ENCODE data around the gene ERP29. TPM values are rescaled to one million over a fixed set of nuclear protein-coding genes. Genes with fewer than 3 reads are reported as not detected.
"Not testable (repeated sequence)": the region's sequence is repeated elsewhere in the genome, so short reads cannot be mapped to it uniquely, and the experiment has no call there.

The ERP29 gene
- total RNA-seq, 1 donor from 2014 or later: 101 TPM

GRCh38 chr12:111997300-111997699, 15.9 kb upstream of the ERP29 start:
- Mint-ChIP-seq H3K9me3 (no peaks in the 10 kb centered on the region), H3K4me3 (no peak overlapping the region), H3K4me1 (no peaks in the 10 kb centered on the region), H3K36me3 (ENCODE audit: low read depth) (no peaks in the 10 kb centered on the region), H3K27me3 (ENCODE audit: low read depth) (no peaks in the 10 kb centered on the region), H3K27ac (ENCODE audit: unreplicated experiment) (no peak overlapping the region)
- TF ChIP-seq CTCF (conservative IDR thresholded peaks at IDR 0.05): no peak
- DNase-seq (ENCODE audit: low read depth, low spot score): no peak

GRCh38 chr12:111998015-111998414, 15.2 kb upstream of the ERP29 start:
- Mint-ChIP-seq H3K27ac (ENCODE audit: unreplicated experiment) (no peak overlapping the region), H3K36me3 (ENCODE audit: low read depth) (no peaks in the 10 kb centered on the region), H3K9me3 (no peaks in the 10 kb centered on the region), H3K4me3 (no peak overlapping the region), H3K27me3 (ENCODE audit: low read depth) (no peaks in the 10 kb centered on the region), H3K4me1 (no peaks in the 10 kb centered on the region)
- DNase-seq (ENCODE audit: low read depth, low spot score): no peak
- TF ChIP-seq CTCF (conservative IDR thresholded peaks at IDR 0.05): no peak

- H3K36me3 Mint-ChIP-seq (ENCODE audit: low read depth); H3K9me3 Mint-ChIP-seq; H3K4me3 Mint-ChIP-seq; H3K27me3 Mint-ChIP-seq (ENCODE audit: low read depth); H3K4me1 Mint-ChIP-seq; H3K27ac Mint-ChIP-seq (ENCODE audit: unreplicated experiment); DNase-seq (ENCODE audit: low read depth, low spot score): not testable (repeated sequence)
Measured at GRCh38 chr12:111999129-111999528, 14.1 kb upstream of the ERP29 start.

DNA sequence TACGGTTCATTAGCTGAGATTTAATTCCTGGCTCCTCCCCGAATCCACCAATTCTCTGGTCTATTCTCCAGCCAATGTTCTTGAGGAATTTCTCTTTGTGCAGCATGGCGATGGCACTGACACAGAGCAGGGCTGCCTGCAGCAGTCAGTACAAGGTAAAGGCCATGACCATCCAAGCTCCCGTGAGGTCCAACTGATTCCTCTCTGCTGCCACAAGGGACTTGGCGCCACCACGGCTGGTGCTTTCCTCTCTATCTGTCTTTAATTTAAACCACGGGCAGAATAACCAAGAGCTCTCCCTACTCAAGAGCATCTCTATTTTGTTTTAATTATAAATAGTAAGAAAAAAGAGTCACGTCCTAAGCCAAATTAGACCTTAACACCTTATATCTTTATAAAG, 12.4 kb upstream of the ERP29 start:
- H3K9me3 Mint-ChIP-seq: no peaks in the 10 kb centered on the region
- H3K27ac Mint-ChIP-seq (ENCODE audit: unreplicated experiment): peak overlapping the region; percentile 51
- H3K36me3 Mint-ChIP-seq (ENCODE audit: low read depth): no peaks in the 10 kb centered on the region
- peaks cover 4% of the 10 kb centered on the region for H3K4me1 Mint-ChIP-seq
- DNase-seq (ENCODE audit: low read depth, low spot score): no peak
- no peak for TF ChIP-seq CTCF (conservative IDR thresholded peaks at IDR 0.05)
- no peaks in the 10 kb centered on the region for H3K27me3 Mint-ChIP-seq (ENCODE audit: low read depth)
- H3K4me3 Mint-ChIP-seq: no peak overlapping the region

DNA sequence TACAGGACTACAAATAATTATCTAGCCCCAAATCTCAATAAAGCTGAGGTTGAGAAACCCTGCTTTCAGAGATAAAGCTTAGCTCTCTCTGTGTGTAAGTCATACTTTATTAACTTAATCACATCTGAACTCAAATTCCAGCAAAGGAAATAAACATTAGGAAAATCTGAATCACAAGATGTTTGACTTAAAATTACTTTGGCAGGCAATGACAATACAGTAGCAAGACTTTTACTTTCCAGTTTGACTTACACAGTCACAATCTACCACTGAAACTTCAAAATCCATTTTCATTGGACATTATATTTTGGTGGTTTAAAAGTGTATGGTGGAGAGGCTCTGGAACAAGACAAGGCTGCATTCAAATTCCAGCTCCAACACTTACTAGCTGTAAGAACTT, 11.7 kb upstream of the ERP29 start:
- no peak overlapping the region for H3K4me3 Mint-ChIP-seq

DNA sequence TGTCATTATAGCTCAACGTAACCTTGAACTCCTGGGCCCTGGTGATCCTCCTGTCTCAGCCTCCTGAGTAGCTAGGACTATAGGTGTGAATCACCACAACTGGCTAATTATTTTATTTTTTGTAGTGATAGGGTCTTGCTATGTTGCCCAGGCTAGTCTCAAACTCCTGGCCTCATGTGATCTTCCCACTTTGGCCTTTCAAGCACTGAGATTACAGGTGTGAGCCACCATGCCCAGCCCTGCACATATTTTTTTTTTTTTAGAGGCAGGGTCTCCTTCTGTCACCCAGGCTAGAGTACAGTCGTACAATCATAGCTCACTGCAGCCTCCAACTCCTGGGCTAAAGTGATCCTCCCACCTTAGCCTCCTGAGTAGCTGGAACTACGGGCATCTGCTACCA, 9.2 kb upstream of the ERP29 start:
- Mint-ChIP-seq H3K9me3 (no peaks in the 10 kb centered on the region), H3K4me3 (no peak overlapping the region), H3K27me3 (ENCODE audit: low read depth) (no peaks in the 10 kb centered on the region), H3K36me3 (ENCODE audit: low read depth) (no peaks in the 10 kb centered on the region), H3K4me1 (peaks cover 8% of the 10 kb centered on the region), H3K27ac (ENCODE audit: unreplicated experiment) (no peak overlapping the region)
- no peak for TF ChIP-seq CTCF (conservative IDR thresholded peaks at IDR 0.05)
- no peak for DNase-seq (ENCODE audit: low read depth, low spot score)

More for the DNA sequence above, 11.7 kb upstream of the ERP29 start:
- H3K36me3 Mint-ChIP-seq (ENCODE audit: low read depth): no peaks in the 10 kb centered on the region
- no peak for DNase-seq (ENCODE audit: low read depth, low spot score)
- H3K27ac Mint-ChIP-seq (ENCODE audit: unreplicated experiment): no peak overlapping the region
- no peaks in the 10 kb centered on the region for H3K9me3 Mint-ChIP-seq
- no peak for TF ChIP-seq CTCF (conservative IDR thresholded peaks at IDR 0.05)
- H3K4me1 Mint-ChIP-seq: peaks cover 8% of the 10 kb centered on the region
- H3K27me3 Mint-ChIP-seq (ENCODE audit: low read depth): no peaks in the 10 kb centered on the region

Measured in neural crest cell (in vitro differentiated cells).